Measurements from ENCODE around the gene LRRC4C.

LRRC4C gene

DNA sequence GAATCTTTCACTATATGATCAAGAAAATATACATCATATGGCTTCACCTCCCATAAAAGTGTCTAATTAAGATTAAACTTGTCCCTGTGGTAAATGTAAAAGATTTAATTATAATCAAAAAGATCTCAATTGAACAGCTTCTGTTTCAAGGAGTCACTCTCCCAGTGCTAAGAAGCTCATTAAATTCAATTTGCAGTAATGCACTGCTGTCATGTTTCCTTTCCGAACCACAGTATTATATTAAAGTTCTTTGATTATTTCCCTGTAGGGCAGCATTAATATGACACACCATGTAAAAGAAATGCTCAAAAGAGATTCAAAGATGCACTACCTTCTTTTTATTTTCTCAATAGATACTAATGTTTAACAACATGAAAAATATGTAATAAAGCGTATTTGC is 758.4 kb downstream of the LRRC4C start:
- TF ChIP-seq TEAD4 (IDR thresholded peaks at IDR 0.05) (no peak), RAD21 (IDR thresholded peaks at IDR 0.05; ENCODE audit: low read depth) (no peak), FOXM1 (IDR thresholded peaks at IDR 0.05; ENCODE audit: borderline replicate concordance, low read depth) (no peak), EP300 (IDR thresholded peaks at IDR 0.05; ENCODE audit: borderline replicate concordance) (no peak), YY1 (IDR thresholded peaks at IDR 0.05; ENCODE audit: low read depth) (no peak), CEBPB (IDR thresholded peaks at IDR 0.05) (no peak), EGR1 (IDR thresholded peaks at IDR 0.05) (no peak), TAF1 (IDR thresholded peaks at IDR 0.05; ENCODE audit: low read depth) (no peak), NFIC (IDR thresholded peaks at IDR 0.05) (no peak), CREB1 (IDR thresholded peaks at IDR 0.05; ENCODE audit: low read depth) (no peak), ZBTB7A (IDR thresholded peaks at IDR 0.05; ENCODE audit: low read depth) (no peak), TCF12 (IDR thresholded peaks at IDR 0.05; ENCODE audit: low read depth) (no peak)
- TF ChIP-seq, protein P1, sequence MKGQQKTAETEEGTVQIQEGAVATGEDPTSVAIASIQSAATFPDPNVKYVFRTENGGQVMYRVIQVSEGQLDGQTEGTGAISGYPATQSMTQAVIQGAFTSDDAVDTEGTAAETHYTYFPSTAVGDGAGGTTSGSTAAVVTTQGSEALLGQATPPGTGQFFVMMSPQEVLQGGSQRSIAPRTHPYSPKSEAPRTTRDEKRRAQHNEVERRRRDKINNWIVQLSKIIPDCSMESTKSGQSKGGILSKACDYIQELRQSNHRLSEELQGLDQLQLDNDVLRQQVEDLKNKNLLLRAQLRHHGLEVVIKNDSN (IDR thresholded peaks at IDR 0.05): no peak
- TF ChIP-seq, protein P2, sequence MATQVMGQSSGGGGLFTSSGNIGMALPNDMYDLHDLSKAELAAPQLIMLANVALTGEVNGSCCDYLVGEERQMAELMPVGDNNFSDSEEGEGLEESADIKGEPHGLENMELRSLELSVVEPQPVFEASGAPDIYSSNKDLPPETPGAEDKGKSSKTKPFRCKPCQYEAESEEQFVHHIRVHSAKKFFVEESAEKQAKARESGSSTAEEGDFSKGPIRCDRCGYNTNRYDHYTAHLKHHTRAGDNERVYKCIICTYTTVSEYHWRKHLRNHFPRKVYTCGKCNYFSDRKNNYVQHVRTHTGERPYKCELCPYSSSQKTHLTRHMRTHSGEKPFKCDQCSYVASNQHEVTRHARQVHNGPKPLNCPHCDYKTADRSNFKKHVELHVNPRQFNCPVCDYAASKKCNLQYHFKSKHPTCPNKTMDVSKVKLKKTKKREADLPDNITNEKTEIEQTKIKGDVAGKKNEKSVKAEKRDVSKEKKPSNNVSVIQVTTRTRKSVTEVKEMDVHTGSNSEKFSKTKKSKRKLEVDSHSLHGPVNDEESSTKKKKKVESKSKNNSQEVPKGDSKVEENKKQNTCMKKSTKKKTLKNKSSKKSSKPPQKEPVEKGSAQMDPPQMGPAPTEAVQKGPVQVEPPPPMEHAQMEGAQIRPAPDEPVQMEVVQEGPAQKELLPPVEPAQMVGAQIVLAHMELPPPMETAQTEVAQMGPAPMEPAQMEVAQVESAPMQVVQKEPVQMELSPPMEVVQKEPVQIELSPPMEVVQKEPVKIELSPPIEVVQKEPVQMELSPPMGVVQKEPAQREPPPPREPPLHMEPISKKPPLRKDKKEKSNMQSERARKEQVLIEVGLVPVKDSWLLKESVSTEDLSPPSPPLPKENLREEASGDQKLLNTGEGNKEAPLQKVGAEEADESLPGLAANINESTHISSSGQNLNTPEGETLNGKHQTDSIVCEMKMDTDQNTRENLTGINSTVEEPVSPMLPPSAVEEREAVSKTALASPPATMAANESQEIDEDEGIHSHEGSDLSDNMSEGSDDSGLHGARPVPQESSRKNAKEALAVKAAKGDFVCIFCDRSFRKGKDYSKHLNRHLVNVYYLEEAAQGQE (IDR thresholded peaks at IDR 0.05; ENCODE audit: low read depth): no peak
- TF ChIP-seq, protein P3, sequence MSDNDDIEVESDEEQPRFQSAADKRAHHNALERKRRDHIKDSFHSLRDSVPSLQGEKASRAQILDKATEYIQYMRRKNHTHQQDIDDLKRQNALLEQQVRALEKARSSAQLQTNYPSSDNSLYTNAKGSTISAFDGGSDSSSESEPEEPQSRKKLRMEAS (IDR thresholded peaks at IDR 0.05): no peak

DNA sequence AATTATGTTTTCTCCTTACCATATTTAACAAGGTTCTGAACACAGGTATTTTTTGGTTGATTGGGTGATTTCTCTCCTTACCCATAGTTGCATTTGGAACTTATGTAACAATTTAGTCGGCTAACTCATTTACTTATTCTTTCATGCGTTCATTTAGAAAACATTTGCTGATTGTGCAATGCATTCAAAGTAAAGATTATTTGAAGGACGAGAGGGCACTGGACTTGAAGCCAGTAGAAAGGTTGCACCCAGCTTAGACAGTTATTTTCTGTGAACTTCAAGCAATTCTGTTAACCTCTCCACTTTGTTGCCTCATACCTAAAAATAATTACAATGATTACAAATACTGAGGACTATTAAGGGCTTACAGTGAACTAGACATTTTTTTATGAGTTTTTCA is 769.6 kb downstream of the LRRC4C start:
- TF ChIP-seq, protein P3 (IDR thresholded peaks at IDR 0.05): no peak
- TF ChIP-seq, protein P1 (IDR thresholded peaks at IDR 0.05): no peak
- no peak for TF ChIP-seq ZBTB7A (IDR thresholded peaks at IDR 0.05; ENCODE audit: low read depth)
- TF ChIP-seq CEBPB (IDR thresholded peaks at IDR 0.05): no peak
- TF ChIP-seq TAF1 (IDR thresholded peaks at IDR 0.05; ENCODE audit: low read depth): no peak
- TF ChIP-seq RAD21 (IDR thresholded peaks at IDR 0.05; ENCODE audit: low read depth): no peak
- no peak for TF ChIP-seq NFIC (IDR thresholded peaks at IDR 0.05)

DNA sequence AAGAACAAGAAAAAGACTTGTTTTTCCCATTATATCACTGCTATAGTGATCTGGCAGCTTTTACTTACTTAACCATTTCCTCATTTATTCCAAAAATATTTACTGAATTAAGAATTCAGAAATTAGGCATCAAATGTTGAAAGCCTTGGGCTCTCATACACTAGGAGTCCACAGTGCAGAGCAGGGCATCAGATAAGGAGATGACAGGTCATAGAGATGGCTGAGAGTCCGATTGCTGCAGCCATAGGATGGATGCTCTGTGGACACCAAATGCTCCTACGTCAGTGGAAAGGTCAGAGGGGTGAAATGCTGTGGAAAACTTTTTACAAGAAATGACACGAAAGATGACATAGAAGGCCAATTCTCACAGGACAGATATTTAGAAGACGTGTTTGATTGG is 771.1 kb downstream of the LRRC4C start:
- TF ChIP-seq EGR1 (IDR thresholded peaks at IDR 0.05): no peak
- no peak for TF ChIP-seq RAD21 (IDR thresholded peaks at IDR 0.05; ENCODE audit: low read depth)
- no peak for TF ChIP-seq CREB1 (IDR thresholded peaks at IDR 0.05; ENCODE audit: low read depth)
- TF ChIP-seq TAF1 (IDR thresholded peaks at IDR 0.05; ENCODE audit: low read depth): no peak
- no peak for TF ChIP-seq NFIC (IDR thresholded peaks at IDR 0.05)
- TF ChIP-seq CEBPB (IDR thresholded peaks at IDR 0.05): no peak

DNA sequence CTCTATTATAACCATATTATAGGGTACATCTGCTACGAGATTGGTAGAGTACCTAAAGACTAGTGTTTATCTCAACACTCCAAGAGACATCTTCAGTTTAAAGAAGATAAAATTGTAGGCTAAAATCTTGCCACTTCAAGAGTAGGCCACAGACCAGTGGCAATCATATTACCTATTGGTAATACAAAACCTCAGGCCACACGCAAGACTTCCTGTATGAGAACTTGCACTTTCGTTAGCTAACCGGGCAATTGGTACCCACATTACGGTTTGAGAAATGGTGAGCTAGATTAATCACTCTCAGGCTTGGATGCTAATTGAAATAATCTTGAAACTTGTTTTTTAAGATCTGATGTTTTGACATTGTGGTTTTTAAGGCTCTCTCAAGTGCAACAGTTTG is 772.7 kb downstream of the LRRC4C start:
- TF ChIP-seq, protein P3 (IDR thresholded peaks at IDR 0.05): no peak
- no peak for TF ChIP-seq TEAD4 (IDR thresholded peaks at IDR 0.05)
- TF ChIP-seq TCF12 (IDR thresholded peaks at IDR 0.05; ENCODE audit: low read depth): no peak
- no peak for TF ChIP-seq NFIC (IDR thresholded peaks at IDR 0.05)
- no peak for TF ChIP-seq EP300 (IDR thresholded peaks at IDR 0.05; ENCODE audit: borderline replicate concordance)

DNA sequence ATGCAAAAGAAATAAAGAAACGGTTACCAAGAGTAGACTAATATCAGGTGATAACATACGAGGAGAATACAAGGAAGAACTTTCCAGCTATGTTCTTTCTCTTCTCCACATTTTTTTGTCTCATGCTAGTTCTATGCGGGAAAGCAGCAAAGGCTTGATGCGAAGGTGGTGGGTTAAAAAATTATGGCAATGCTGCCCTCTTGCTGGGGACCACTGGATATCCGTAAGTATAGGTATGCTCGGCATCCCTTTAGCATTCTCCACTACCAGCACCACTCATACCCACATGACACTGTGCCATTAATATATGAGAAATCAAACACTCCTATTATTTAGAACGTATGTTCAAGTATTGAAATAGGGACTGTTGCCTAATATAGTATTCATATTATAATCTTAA is 776.4 kb downstream of the LRRC4C start:
- TF ChIP-seq ZBTB7A (IDR thresholded peaks at IDR 0.05; ENCODE audit: low read depth) (no peak), TAF1 (IDR thresholded peaks at IDR 0.05; ENCODE audit: low read depth) (no peak), NFIC (IDR thresholded peaks at IDR 0.05) (no peak), EGR1 (IDR thresholded peaks at IDR 0.05) (no peak), RAD21 (IDR thresholded peaks at IDR 0.05; ENCODE audit: low read depth) (no peak), TCF12 (IDR thresholded peaks at IDR 0.05; ENCODE audit: low read depth) (no peak), CREB1 (IDR thresholded peaks at IDR 0.05; ENCODE audit: low read depth) (no peak), YY1 (IDR thresholded peaks at IDR 0.05; ENCODE audit: low read depth) (no peak)
- TF ChIP-seq, protein P1 (IDR thresholded peaks at IDR 0.05): no peak
- TF ChIP-seq, protein P3 (IDR thresholded peaks at IDR 0.05): no peak
- TF ChIP-seq, protein P2 (IDR thresholded peaks at IDR 0.05; ENCODE audit: low read depth): no peak

DNA sequence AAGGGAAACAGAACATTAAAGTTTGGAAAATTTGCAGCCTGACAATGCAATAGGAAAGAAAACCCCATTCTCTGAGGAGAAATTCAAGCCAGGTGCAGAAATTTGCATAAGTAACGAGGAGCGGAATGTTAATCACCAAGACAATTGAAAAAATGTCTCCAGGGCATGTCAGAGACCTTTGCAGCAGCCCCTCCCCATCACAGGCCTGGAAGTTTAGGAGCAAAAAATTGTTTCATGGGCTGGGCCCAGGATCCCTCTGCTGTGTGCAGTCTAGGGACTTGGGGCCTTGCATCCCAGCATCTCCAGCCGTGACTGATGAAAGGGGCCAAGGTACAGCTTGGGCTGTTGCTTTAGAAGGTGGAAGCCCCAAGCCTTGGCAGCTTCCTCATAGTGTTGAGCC is 780.2 kb downstream of the LRRC4C start:
- no peak for TF ChIP-seq CREB1 (IDR thresholded peaks at IDR 0.05; ENCODE audit: low read depth)
- no peak for TF ChIP-seq ZBTB7A (IDR thresholded peaks at IDR 0.05; ENCODE audit: low read depth)
- TF ChIP-seq, protein P2 (IDR thresholded peaks at IDR 0.05; ENCODE audit: low read depth): no peak
- TF ChIP-seq TCF12 (IDR thresholded peaks at IDR 0.05; ENCODE audit: low read depth): no peak
- no peak for TF ChIP-seq RAD21 (IDR thresholded peaks at IDR 0.05; ENCODE audit: low read depth)
- TF ChIP-seq TAF1 (IDR thresholded peaks at IDR 0.05; ENCODE audit: low read depth): no peak
- TF ChIP-seq EP300 (IDR thresholded peaks at IDR 0.05; ENCODE audit: borderline replicate concordance): no peak
- TF ChIP-seq EGR1 (IDR thresholded peaks at IDR 0.05): no peak
- no peak for TF ChIP-seq NFIC (IDR thresholded peaks at IDR 0.05)
- TF ChIP-seq, protein P3 (IDR thresholded peaks at IDR 0.05): no peak
